Measurements from ENCODE around the gene TMEM234.

GRCh38 chr1:32179193-32179442, 43.0 kb downstream of the TMEM234 start:
- TF ChIP-seq POLR2A (IDR thresholded peaks at IDR 0.05; ENCODE audit: extremely low read depth, insufficient read length) (no peak), CTCF (IDR thresholded peaks at IDR 0.05; ENCODE audit: low read depth, low read length) (no peak), MAX (IDR thresholded peaks at IDR 0.05; ENCODE audit: low read depth, low read length) (no peak)
